ENCODE results near the gene TGFBR2.

DNA sequence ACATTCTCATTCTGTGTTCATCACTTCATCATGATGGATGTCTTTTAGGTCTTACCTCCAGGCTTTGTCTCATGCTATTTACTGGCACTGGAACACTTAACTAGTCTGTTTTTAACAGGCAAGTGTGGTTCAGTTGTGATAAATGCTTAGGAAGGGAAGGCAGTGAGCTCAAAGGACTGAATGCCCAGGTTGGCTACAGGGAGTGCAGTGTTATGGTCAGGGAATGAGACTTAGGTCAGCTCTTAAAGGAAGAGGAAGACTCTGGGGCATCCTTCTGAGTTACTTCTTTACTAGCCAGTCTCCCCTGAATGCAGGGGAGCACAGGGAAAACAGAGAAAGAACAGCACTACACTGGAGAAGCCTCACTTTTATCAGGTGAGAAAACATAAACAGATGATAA lies 72.6 kb downstream of the TGFBR2 start:
- TF ChIP-seq, protein P1, sequence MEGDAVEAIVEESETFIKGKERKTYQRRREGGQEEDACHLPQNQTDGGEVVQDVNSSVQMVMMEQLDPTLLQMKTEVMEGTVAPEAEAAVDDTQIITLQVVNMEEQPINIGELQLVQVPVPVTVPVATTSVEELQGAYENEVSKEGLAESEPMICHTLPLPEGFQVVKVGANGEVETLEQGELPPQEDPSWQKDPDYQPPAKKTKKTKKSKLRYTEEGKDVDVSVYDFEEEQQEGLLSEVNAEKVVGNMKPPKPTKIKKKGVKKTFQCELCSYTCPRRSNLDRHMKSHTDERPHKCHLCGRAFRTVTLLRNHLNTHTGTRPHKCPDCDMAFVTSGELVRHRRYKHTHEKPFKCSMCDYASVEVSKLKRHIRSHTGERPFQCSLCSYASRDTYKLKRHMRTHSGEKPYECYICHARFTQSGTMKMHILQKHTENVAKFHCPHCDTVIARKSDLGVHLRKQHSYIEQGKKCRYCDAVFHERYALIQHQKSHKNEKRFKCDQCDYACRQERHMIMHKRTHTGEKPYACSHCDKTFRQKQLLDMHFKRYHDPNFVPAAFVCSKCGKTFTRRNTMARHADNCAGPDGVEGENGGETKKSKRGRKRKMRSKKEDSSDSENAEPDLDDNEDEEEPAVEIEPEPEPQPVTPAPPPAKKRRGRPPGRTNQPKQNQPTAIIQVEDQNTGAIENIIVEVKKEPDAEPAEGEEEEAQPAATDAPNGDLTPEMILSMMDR (IDR thresholded peaks at IDR 0.05 in 2 of 3, conservative IDR thresholded peaks at IDR 0.05 in 1 of 3; ENCODE audit: control insufficient read depth in 2 of 3, extremely low read depth in 1 of 3, insufficient read depth in 1 of 3, low read depth in 3 of 3, low read length in 3 of 3), result no peak
- TF ChIP-seq MTA3 (IDR thresholded peaks at IDR 0.05; ENCODE audit: borderline replicate concordance, low read length), result no peak
